Hepatocyte (in vitro differentiated cells): ENCODE results near the gene PRPF8. TPM values are rescaled to one million over a fixed set of nuclear protein-coding genes. Genes with fewer than 3 reads are reported as not detected.

Experiments used
- DNase-seq: peaks from one replicate; pipeline ENCODE4 v3.0.0-alpha.2; 2016; ENCODE audit warnings: low spot score
- H2AFZ ChIP-seq: fragments of 200-600 bp; sonication (generic); 2 replicates; pipeline ENCODE4 v1.6.0; 2016; ENCODE audit warnings: antibody characterized with exemption, mild to moderate bottlenecking
- H3K27ac ChIP-seq: fragments of 200-600 bp; sonication (generic); 2 replicates; pipeline ENCODE4 v1.5.1; 2016; ENCODE audit warnings: mild to moderate bottlenecking
- H3K27me3 ChIP-seq: fragments of 200-600 bp; sonication (generic); 2 replicates; pipeline ENCODE4 v1.6.1; 2016
- H3K36me3 ChIP-seq: fragments of 200-600 bp; sonication (generic); replicated peaks from 2 replicates; pipeline ENCODE4 v1.5.1; 2016; ENCODE audit warnings: low read depth; ENCODE audit not compliant: insufficient read depth
- H3K4me1 ChIP-seq: fragments of 200-600 bp; sonication (generic); 2 replicates; pipeline ENCODE4 v1.5.1; 2016; ENCODE audit warnings: mild to moderate bottlenecking, moderate library complexity; ENCODE audit not compliant: insufficient read depth
- H3K4me2 ChIP-seq: fragments of 200-600 bp; sonication (generic); 2 replicates; pipeline ENCODE4 v1.6.0; 2016
- H3K4me3 ChIP-seq: fragments of 200-600 bp; sonication (generic); 2 replicates; pipeline ENCODE4 v1.5.1; 2016; ENCODE audit warnings: mild to moderate bottlenecking
- H3K79me2 ChIP-seq: fragments of 200-600 bp; sonication (generic); 2 replicates; pipeline ENCODE4 v1.6.0; 2017; ENCODE audit warnings: mild to moderate bottlenecking
- H3K9me2 ChIP-seq: fragments of 200-600 bp; sonication (generic); replicated peaks from 2 replicates; pipeline ENCODE4 v1.6.0; 2017; ENCODE audit warnings: mild to moderate bottlenecking; ENCODE audit not compliant: insufficient read depth
- H3K9me3 ChIP-seq: fragments of 200-600 bp; sonication (generic); 2 replicates; pipeline ENCODE4 v1.5.1; 2016; ENCODE audit warnings: low read depth, mild to moderate bottlenecking
- H4K20me1 ChIP-seq: fragments of 200-600 bp; sonication (generic); 2 replicates; pipeline ENCODE4 v1.6.0; 2016; ENCODE audit warnings: mild to moderate bottlenecking; ENCODE audit not compliant: insufficient read depth, poor library complexity, severe bottlenecking
- CTCF ChIP-seq: fragments of 200-600 bp; sonication (generic); IDR thresholded peaks from 2 replicates; pipeline ENCODE4 v1.5.1; 2016; ENCODE audit warnings: antibody characterized with exemption, mild to moderate bottlenecking; ENCODE audit not compliant: poor library complexity
- EZH2 ChIP-seq: fragments of 200-600 bp; sonication (generic); IDR thresholded peaks from 2 replicates; pipeline ENCODE4 v1.6.1; 2016; ENCODE audit warnings: antibody characterized with exemption, mild to moderate bottlenecking, borderline replicate concordance
- EZH2phosphoT487 ChIP-seq: fragments of 200-600 bp; sonication (generic); IDR thresholded peaks from one replicate; pipeline ENCODE4 v1.6.1; 2018; ENCODE audit warnings: antibody characterized with exemption, mild to moderate bottlenecking, low read depth, moderate library complexity; ENCODE audit not compliant: unreplicated experiment, severe bottlenecking
- WGBS: methylation state at CpG from one replicate; pipeline ENCODE4 v1.1.6; 2016; ENCODE audit warnings: low lambda C conversion rate; ENCODE audit errors: missing lambda C conversion rate; 5-methylcytosine and 5-hydroxymethylcytosine counted together
- polyA plus RNA-seq: library from polyadenylated mRNA; unstranded; fragments of >200 nt; fragmentation: Nextera tagmentation; extraction: Ambion mirVana; gene quantifications from 2 replicates; pipeline ENCODE4 v1.2.1, GENCODE V29; 2016
- total RNA-seq: library from RNA; depleted of rRNA; stranded (reverse); fragments of >200 nt; gene quantifications from 2 replicates; pipeline ENCODE4 v1.2.3, GENCODE V29; 2014

The PRPF8 gene
- total and polyA plus RNA-seq, 2 experiments from 2014 or later = 107 to 119 TPM

- Histone ChIP-seq H3K79me2 (no peaks in the 10 kb centered on the region), H3K27ac (peak overlapping the region; percentile 69)
- 55% methylated on average over 5 of the region's 5 CpGs for WGBS
Observed at GRCh38 chr17:1607971-1608320, 76.7 kb downstream of the PRPF8 start.

GRCh38 chr17:1606352-1606985, 78.2 kb downstream of the PRPF8 start:
- H3K9me2 ChIP-seq = no peaks in the 10 kb centered on the region
- WGBS = 85% methylated on average over 26 of the region's 26 CpGs
- H4K20me1 ChIP-seq = no peaks in the 10 kb centered on the region
- H3K36me3 ChIP-seq = no peaks in the 10 kb centered on the region
- H3K9me3 ChIP-seq = no peaks in the 10 kb centered on the region
- TF ChIP-seq EZH2phosphoT487 (no peak), EZH2 (no peak), CTCF (no peak)
- no peaks in the 10 kb centered on the region for H3K79me2 ChIP-seq
- no peak overlapping the region for H3K4me3 ChIP-seq
- H3K4me1 ChIP-seq = peaks cover 6% of the 10 kb centered on the region
- no peak overlapping the region for H2AFZ ChIP-seq
- H3K27ac ChIP-seq = peak overlapping the region; percentile 69
- H3K27me3 ChIP-seq = no peaks in the 10 kb centered on the region
- H3K4me2 ChIP-seq = no peak overlapping the region
- DNase-seq = peak; percentile 10

More at GRCh38 chr17:1607971-1608320, 76.7 kb downstream of the PRPF8 start:
- no peaks in the 10 kb centered on the region for H3K9me3 ChIP-seq
- H2AFZ ChIP-seq = no peak overlapping the region
- no peak overlapping the region for H3K4me2 ChIP-seq
- peaks cover 6% of the 10 kb centered on the region for H3K4me1 ChIP-seq
- H3K27me3 ChIP-seq = no peaks in the 10 kb centered on the region
- H4K20me1 ChIP-seq = no peaks in the 10 kb centered on the region
- peak; percentile 3 for DNase-seq
- H3K9me2 ChIP-seq = no peaks in the 10 kb centered on the region
- TF ChIP-seq CTCF (no peak), EZH2phosphoT487 (no peak), EZH2 (no peak)
- H3K4me3 ChIP-seq = no peak overlapping the region
- no peaks in the 10 kb centered on the region for H3K36me3 ChIP-seq

- H3K27ac ChIP-seq = no peak overlapping the region
Observed at GRCh38 chr17:1605681-1606351, 78.9 kb downstream of the PRPF8 start.

More at GRCh38 chr17:1605681-1606351, 78.9 kb downstream of the PRPF8 start:
- TF ChIP-seq CTCF = no peak
- no peak for TF ChIP-seq EZH2
- TF ChIP-seq EZH2phosphoT487 = no peak
- Histone ChIP-seq H2AFZ (no peak overlapping the region), H3K9me3 (no peaks in the 10 kb centered on the region), H3K79me2 (no peaks in the 10 kb centered on the region), H3K27me3 (no peaks in the 10 kb centered on the region), H3K4me1 (peaks cover 6% of the 10 kb centered on the region), H3K9me2 (no peaks in the 10 kb centered on the region), H3K4me3 (no peak overlapping the region), H4K20me1 (no peaks in the 10 kb centered on the region), H3K4me2 (no peak overlapping the region), H3K36me3 (no peaks in the 10 kb centered on the region)
- DNase-seq = peak; percentile 6
- WGBS = 94% methylated on average over 16 of the region's 19 CpGs
